Lower leg skin (tissue), 4 donors: ENCODE data around the gene FARS2. TPM values are rescaled to one million over a fixed set of nuclear protein-coding genes. Genes with fewer than 3 reads are reported as not detected.

Source experiments
- DNase-seq, 2 donors: peaks; one replicate each; pipeline ENCODE4 v3.0.0-alpha.2; 2019; ENCODE audit warnings: low spot score in 2 of 2
- H3K4me3 ChIP-seq: fragments of 200-600 bp; sonication (generic); 2 replicates; pipeline ENCODE4 v1.5.1; 2017; ENCODE audit warnings: mild to moderate bottlenecking, low read depth; ENCODE audit not compliant: poor library complexity, severe bottlenecking
- CTCF ChIP-seq, 3 donors: fragments of 450-650 bp; IDR thresholded peaks; one replicate each; pipeline ENCODE4 v1.5.1; 2016; ENCODE audit warnings: antibody characterized with exemption in 3 of 3, mild to moderate bottlenecking in 3 of 3, moderate library complexity in 2 of 3
- POLR2A ChIP-seq, 2 donors: fragments of 450-650 bp; IDR thresholded peaks; one replicate each; pipeline ENCODE4 v1.6.1; 2016 to 2017; ENCODE audit warnings: antibody characterized with exemption in 2 of 2, mild to moderate bottlenecking in 1 of 2, moderate library complexity in 1 of 2
- WGBS, 2 donors: methylation state at CpG; one replicate each; pipeline ENCODE4 v1.1.5; 2018; 5-methylcytosine and 5-hydroxymethylcytosine counted together
- intact Hi-C: fragments of 100-400 bp; cut with DNase I; formaldehyde crosslinking; loops from one replicate; pipeline ENCODE4 v1.15.0; 2023; ENCODE audit warnings: low total_unique reads
- total RNA-seq, 4 donors: library from RNA; depleted of rRNA; stranded (reverse); fragments of >200 nt; gene quantifications; one replicate each; pipeline ENCODE4 v1.1.0, GENCODE V29; 2016

The FARS2 gene
- total RNA-seq, 4 donors from 2014 or later = 7.0 to 14.7 (median 11.1) TPM

- DNase-seq = no peak
- no peak for TF ChIP-seq CTCF (IDR thresholded peaks at IDR 0.05)
- no peak for TF ChIP-seq POLR2A (IDR thresholded peaks at IDR 0.05)
- H3K4me3 ChIP-seq = no peak overlapping the region
- WGBS, 2 donors = 80 to 88% methylated on average over 4 of the region's 4 CpGs
- intact Hi-C loops = no loop called here
These were observed 53.0 kb downstream of the FARS2 start for GRCh38 chr6:5314191-5314865.

GRCh38 chr6:5315881-5316280 is 54.6 kb downstream of the FARS2 start:
- no peak for DNase-seq
- no peak for TF ChIP-seq CTCF (IDR thresholded peaks at IDR 0.05)
- no peak for TF ChIP-seq POLR2A (IDR thresholded peaks at IDR 0.05)
- WGBS, 2 donors = 52 to 67% methylated on average over 5 of the region's 5 CpGs
- intact Hi-C loops = no loop called here
- H3K4me3 ChIP-seq = no peak overlapping the region

DNA sequence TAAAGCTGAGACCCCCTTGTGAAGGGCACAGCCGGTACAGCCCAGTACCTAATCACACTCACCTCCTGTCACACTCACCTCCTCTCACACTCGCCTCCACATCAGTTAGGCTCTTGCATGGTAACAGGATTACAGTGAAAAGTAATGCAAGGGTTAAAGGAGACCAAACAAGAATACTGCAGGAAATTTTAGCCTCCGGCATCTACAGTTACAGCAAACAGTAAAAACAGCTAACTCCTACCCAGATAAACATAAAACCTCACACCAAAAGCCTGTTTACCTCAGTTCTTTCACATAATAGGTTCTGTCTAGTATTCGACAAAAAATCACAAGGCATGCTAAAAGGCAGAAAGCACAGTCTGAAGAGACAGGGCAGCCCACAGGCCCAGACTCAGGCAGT is 55.6 kb downstream of the FARS2 start:
- intact Hi-C loops = no loop called here
- no peak for DNase-seq
- 89 to 93% methylated on average over 4 of the region's 4 CpGs for WGBS, 2 donors
- TF ChIP-seq POLR2A (IDR thresholded peaks at IDR 0.05) = no peak
- no peak for TF ChIP-seq CTCF (IDR thresholded peaks at IDR 0.05)
- H3K4me3 ChIP-seq = no peak overlapping the region

DNA sequence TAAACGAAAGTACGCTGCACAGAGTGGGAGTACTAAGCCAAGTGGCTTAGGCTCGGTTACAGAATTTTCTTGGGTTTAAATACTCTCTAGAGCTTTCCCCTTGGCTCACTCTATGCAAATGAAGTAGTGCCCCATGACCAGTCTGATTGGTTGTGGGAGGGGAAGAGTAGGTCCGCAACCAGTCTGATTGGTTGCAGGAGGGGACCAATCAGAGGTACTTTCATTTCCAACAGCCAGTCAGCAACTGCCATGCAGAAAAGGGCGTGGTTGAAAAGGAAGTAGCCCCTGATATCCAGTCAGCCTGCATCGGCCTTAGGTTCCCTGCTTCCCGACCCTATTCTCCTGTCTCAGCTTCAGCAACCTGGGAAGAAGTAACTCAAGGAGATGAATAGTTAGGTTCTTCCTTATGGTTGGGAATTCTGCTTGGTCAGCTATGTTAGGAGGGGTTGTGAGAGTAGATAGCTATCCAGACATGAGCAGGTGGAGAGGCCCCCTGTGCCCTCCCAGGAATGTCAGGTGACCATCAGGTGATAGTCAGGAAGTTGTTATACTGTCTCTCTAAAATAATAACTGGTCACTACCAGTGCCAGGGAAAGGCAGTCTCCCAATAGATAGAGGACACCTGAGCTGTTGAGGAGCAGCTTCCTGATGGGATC is 57.4 kb downstream of the FARS2 start:
- H3K4me3 ChIP-seq = no peak overlapping the region
- 92 to 96% methylated on average over 7 of the region's 7 CpGs for WGBS, 2 donors
- DNase-seq = no peak
- TF ChIP-seq CTCF (IDR thresholded peaks at IDR 0.05) = no peak
- TF ChIP-seq POLR2A (IDR thresholded peaks at IDR 0.05) = no peak
- intact Hi-C loops = no loop called here

DNA sequence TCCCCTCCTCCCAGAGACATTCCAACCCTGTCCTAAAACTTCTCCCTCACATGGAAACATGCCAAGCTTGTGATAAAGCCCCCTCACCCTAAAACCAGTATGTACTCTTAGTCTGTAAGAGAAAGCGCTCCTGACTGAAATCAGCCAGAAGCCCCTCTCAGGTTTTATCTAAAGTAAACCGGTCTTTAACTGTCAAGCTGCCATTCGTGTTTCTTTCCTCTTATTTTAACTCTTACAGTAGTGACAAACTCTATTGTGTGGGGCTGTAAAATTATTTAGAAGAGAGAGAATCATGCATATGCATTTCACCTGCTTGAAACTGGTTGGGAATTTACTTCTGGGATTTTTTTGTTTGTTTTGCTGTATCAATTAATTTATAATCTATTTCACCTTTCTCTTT is 62.7 kb downstream of the FARS2 start:
- DNase-seq = no peak
- 96 to 99% methylated on average over 3 of the region's 3 CpGs for WGBS, 2 donors
- H3K4me3 ChIP-seq = no peak overlapping the region
- TF ChIP-seq POLR2A (IDR thresholded peaks at IDR 0.05) (no peak), CTCF (IDR thresholded peaks at IDR 0.05) (no peak)
- intact Hi-C loops = no loop called here
